ENCODE data around the gene SLX4IP. TPM values are rescaled to one million over a fixed set of nuclear protein-coding genes. Genes with fewer than 3 reads are reported as not detected.

Gene SLX4IP
- total RNA-seq, 4 donors from 2014 or later = 4.8 to 7.2 (median 5.7) TPM

DNA sequence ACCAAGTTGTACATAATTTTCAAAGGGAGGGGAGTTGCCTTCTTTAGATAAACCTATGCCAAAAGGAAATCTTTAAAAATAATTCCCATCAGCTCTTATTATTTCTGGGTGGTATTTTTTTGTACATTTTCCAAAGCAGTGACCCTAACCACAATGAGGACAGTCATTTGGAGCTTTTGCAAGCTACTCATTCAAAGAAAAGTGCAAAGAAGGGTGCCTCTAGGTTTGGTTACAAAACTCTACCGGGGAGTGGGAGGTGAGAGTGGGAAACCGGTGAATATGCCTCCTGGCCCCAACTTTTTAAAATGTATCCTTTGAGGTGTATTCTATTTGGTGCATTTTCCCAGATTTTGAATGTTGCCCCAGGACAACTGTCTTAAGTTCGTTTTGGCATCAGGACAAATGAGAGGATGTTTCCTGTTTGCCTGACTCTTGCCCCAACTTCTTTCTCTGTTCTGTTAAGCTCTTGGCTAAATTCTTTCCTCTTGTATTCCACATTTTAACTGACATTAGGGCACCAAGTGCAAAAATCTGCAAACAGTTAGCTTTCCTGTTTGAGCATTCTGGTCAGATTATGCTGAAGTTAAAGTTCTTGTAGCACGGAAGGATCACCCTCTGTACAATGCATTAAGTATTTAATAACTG lies 78.9 kb downstream of the SLX4IP start:
- no peaks in the 10 kb centered on the region for H3K36me3 ChIP-seq
- peaks cover 42% of the 10 kb centered on the region for H3K4me1 ChIP-seq
- H3K9me3 ChIP-seq = no peaks in the 10 kb centered on the region
- WGBS = 26% methylated on average over 4 of the region's 4 CpGs
- peak overlapping the region; percentile 2 for H3K27ac ChIP-seq
- DNase-seq (ENCODE audit: low spot score in 2 of 2) = no peak
- TF ChIP-seq, protein P1, sequence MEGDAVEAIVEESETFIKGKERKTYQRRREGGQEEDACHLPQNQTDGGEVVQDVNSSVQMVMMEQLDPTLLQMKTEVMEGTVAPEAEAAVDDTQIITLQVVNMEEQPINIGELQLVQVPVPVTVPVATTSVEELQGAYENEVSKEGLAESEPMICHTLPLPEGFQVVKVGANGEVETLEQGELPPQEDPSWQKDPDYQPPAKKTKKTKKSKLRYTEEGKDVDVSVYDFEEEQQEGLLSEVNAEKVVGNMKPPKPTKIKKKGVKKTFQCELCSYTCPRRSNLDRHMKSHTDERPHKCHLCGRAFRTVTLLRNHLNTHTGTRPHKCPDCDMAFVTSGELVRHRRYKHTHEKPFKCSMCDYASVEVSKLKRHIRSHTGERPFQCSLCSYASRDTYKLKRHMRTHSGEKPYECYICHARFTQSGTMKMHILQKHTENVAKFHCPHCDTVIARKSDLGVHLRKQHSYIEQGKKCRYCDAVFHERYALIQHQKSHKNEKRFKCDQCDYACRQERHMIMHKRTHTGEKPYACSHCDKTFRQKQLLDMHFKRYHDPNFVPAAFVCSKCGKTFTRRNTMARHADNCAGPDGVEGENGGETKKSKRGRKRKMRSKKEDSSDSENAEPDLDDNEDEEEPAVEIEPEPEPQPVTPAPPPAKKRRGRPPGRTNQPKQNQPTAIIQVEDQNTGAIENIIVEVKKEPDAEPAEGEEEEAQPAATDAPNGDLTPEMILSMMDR (IDR thresholded peaks at IDR 0.05) = no peak
- TF ChIP-seq EP300 (IDR thresholded peaks at IDR 0.05) = no peak
- no peak for TF ChIP-seq POLR2A (IDR thresholded peaks at IDR 0.05)
- no peak for TF ChIP-seq POLR2AphosphoS5 (IDR thresholded peaks at IDR 0.05)
- no peaks in the 10 kb centered on the region for H3K27me3 ChIP-seq
- no peak overlapping the region for H3K4me3 ChIP-seq

DNA sequence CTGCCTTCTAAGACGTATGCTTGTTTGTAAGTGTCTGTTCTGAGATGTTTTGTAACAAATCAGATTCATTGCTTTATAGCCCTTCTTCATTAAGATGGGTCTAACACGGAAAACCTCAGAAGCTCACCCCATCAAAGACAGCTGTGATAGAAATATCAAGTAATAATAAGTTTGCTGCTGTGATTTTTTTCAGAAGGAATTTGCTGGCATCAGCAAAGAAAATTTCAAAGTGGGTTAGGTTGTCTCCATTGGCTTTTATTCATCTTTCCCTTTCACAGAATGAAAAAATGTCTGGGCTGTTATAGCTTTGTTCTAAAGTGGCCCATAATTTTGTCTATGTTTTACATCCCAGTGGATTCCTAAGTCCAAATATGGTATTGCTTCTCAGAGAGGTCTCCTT lies 81.4 kb downstream of the SLX4IP start:
- WGBS = 43% methylated on average over 2 of the region's 2 CpGs
- H3K9me3 ChIP-seq = no peaks in the 10 kb centered on the region
- TF ChIP-seq POLR2AphosphoS5 (IDR thresholded peaks at IDR 0.05) (no peak), POLR2A (IDR thresholded peaks at IDR 0.05) (no peak)
- TF ChIP-seq, protein P1 (IDR thresholded peaks at IDR 0.05) = no peak

DNA sequence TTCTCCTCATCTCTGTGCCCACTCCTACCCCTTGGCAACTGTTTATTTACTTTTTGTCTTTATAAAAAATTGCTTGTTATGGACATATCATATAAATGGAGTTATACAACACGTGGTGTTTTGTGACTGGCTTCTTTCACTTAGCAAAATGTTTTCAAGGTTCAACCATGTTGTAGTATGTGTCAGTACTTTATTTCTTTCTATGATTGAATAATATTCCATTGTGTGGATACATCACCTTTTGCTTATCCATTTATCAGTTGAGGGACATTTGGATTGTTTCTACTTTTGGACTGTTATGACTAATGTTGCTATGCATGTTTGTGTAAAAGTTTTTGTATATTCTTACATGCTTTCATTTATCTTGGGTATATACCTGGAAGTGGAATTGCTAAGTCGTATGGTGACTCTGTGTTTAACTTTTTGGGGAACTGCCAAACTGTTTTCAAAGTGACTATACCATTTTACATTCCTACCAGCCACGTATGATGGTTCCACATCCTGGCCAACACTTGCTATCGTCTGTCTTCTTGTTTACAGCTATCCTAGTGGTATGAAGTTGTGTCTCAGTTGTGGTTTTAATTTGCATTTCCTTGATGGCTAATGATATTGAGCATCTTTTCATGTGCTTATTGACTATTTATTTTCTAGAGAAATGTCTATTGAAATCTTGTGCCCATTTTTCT lies 84.4 kb downstream of the SLX4IP start:
- Histone ChIP-seq H3K36me3 (no peaks in the 10 kb centered on the region), H3K4me3 (no peak overlapping the region), H3K27ac (no peak overlapping the region), H3K9me3 (no peaks in the 10 kb centered on the region), H3K4me1 (peaks cover 28% of the 10 kb centered on the region), H3K27me3 (no peaks in the 10 kb centered on the region)
- TF ChIP-seq POLR2A (IDR thresholded peaks at IDR 0.05) = no peak
- TF ChIP-seq, protein P1 (IDR thresholded peaks at IDR 0.05) = no peak
- WGBS = 77% methylated on average over 4 of the region's 4 CpGs
- DNase-seq (ENCODE audit: low spot score in 2 of 2) = no peak

More for the DNA sequence above, 81.4 kb downstream of the SLX4IP start:
- Histone ChIP-seq H3K4me3 (no peak overlapping the region), H3K27ac (no peak overlapping the region), H3K4me1 (peaks cover 32% of the 10 kb centered on the region), H3K27me3 (no peaks in the 10 kb centered on the region), H3K36me3 (no peaks in the 10 kb centered on the region)
- no peak for DNase-seq (ENCODE audit: low spot score in 2 of 2)

DNA sequence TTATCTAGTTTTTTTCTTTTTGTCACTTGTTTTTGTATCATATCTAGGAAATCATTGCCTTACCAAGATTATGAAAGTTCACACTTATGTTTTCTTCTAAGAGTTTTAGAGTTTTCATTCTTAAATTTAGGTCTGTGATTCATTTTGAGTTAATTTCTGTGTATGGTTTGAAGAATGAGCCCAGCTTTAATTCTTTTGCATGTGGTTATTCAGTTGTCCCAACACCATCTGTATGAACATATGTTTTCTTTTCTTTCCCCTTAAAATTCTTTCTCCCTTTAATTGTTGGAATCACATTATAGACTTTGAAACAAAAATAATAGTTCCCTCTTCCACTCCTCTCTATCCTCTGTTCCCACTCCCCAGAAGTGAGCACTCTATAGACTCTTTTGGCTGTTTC lies 85.4 kb downstream of the SLX4IP start:
- TF ChIP-seq, protein P1 (IDR thresholded peaks at IDR 0.05) = no peak
- no peak for TF ChIP-seq POLR2AphosphoS5 (IDR thresholded peaks at IDR 0.05)
- no peak for TF ChIP-seq POLR2A (IDR thresholded peaks at IDR 0.05)
- no peak for TF ChIP-seq EP300 (IDR thresholded peaks at IDR 0.05)
- Histone ChIP-seq H3K4me1 (peaks cover 28% of the 10 kb centered on the region), H3K36me3 (no peaks in the 10 kb centered on the region)

DNA sequence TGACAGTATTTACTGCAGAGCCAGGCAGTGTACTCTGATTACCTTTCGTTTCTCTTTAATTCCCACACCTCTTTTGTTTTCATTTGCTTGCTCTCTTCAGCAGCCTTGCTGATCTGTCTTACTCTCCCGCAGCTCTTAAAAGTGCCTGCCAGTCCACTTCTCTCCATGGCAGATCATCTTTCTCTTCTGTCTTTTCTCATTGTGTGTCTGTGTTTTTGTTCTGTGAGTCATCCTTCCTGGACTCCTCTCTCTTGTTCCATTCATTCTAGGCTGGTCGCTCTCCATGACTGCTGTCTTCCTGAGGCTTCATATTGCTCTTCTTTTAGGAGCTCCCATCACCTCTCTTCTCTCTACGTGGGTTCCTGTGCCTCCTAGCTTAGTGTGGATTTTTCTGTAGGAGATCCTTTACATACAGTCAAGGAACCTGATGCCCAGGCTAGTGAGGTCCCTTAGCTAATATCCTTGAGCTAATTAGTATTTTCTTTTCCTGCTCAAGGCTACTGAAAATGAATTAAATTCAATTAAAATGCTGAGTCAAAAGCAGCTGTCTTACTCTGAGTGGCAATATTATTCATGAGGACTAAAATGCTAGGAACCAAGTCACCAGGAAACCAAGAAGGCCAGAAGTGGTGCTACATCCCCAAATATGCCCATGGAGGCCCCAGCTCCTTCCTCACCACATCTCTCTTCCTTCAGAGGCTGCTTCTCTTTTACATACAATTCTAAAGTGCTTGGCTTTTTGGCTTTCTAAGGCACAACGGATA lies 86.1 kb downstream of the SLX4IP start:
- no peak for DNase-seq (ENCODE audit: low spot score in 2 of 2)
- Histone ChIP-seq H3K9me3 (no peaks in the 10 kb centered on the region), H3K27ac (no peak overlapping the region), H3K36me3 (no peaks in the 10 kb centered on the region), H3K4me3 (no peak overlapping the region), H3K27me3 (no peaks in the 10 kb centered on the region), H3K4me1 (peaks cover 28% of the 10 kb centered on the region)
- TF ChIP-seq POLR2A (IDR thresholded peaks at IDR 0.05) = no peak
- no peak for TF ChIP-seq EP300 (IDR thresholded peaks at IDR 0.05)
- TF ChIP-seq, protein P1 (IDR thresholded peaks at IDR 0.05) = no peak
- no peak for TF ChIP-seq POLR2AphosphoS5 (IDR thresholded peaks at IDR 0.05)
- WGBS = 52% methylated on average over 5 of the region's 5 CpGs

More for the DNA sequence above, 85.4 kb downstream of the SLX4IP start:
- no peak for DNase-seq (ENCODE audit: low spot score in 2 of 2)
- Histone ChIP-seq H3K9me3 (no peaks in the 10 kb centered on the region), H3K4me3 (no peak overlapping the region), H3K27ac (no peak overlapping the region), H3K27me3 (no peaks in the 10 kb centered on the region)
